ENCODE measurements around the gene FTCD.

FTCD gene

DNA sequence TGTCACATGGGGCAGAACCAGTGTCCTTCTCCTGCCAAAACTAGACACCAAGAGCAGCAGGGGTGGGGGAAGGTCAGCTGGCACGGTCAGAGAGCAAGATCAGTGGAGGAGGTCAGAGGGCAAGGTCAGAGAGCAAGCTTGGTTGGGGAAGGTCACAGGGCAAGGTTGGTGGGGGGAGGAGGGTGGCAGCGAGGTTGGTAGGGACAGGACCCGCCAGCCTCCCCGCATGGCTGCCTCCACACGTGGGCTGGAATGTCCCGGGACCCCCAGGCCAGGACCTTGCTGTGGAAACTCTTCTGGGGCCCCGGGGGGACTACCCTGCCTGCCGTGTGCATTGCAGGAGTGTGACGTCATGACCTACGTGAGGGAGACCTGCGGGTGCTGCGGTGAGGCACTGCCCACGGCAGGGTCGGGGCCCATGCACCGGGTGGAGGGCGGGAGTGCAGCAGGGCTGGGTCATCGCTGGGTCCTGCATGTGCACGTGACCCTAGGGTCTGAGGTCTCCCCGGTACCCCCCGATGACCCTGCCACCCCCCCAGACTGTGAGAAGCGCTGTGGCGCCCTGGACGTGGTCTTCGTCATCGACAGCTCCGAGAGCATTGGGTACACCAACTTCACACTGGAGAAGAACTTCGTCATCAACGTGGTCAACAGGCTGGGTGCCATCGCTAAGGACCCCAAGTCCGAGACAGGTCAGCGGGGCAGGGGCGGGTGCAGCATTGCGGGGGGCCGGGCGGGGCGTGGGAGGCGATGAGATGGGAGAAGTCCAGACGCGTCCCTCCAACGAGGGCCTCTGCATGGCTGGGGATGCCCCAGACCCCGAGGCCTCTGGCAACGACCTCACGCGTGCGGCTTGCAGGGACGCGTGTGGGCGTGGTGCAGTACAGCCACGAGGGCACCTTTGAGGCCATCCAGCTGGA lies 30.2 kb downstream of the FTCD start:
- DNase-seq (ENCODE audit: insufficient read length, low spot score) (no peak), FAIRE-seq (no peak)

- DNase-seq (ENCODE audit: insufficient read length, low spot score) (no peak), FAIRE-seq (no peak)
Measured at GRCh38 chr21:46124083-46124925, 31.1 kb downstream of the FTCD start.

DNA sequence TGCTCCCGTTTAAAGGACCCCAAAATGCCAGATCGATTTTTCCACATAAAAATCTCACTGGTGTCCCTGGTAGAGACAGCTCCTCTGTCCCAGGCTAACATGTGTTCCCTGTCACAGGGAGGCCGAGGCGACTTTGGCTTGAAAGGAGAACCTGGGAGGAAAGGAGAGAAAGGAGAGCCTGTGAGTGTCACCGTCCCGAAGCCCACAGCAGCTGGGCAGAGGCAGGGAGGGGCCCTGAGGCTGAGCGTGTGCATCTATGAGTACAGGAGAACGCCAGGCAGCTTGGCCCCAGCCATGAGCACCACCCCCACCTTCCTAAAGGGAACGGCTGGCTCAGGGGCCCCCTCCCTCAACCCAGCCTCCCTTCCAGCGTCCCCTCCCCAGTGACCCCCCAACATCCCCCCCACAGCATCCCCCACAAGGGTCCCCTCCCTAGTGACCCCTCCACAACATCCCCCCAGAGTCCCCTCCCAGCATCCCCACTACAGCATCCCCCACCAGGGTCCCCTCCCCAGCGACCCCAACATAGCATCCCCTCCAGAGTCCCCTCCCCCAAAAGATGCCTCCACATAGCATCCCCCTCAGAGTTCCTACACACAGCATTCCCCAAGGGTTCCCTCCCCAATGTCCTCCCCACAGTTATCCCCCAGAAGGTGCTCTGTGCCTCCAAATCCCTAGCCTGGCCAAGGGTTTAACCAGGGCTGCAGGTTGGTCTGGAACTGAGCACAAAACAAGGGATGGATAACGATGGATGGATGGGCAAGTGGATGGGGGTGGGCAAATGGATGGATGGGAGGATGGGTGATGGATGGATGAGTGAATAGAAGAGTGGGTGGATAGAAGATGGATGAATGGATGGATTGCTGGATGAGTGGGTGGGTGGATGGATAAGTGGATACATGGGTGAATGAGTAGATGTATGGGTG lies 32.4 kb downstream of the FTCD start:
- DNase-seq (ENCODE audit: insufficient read length, low spot score) (no peak), FAIRE-seq (no peak)

GRCh38 chr21:46122237-46122671 lies 33.1 kb downstream of the FTCD start:
- no peak for FAIRE-seq
- no peak for DNase-seq (ENCODE audit: insufficient read length, low spot score)

GRCh38 chr21:46121286-46122221 lies 33.8 kb downstream of the FTCD start:
- FAIRE-seq (no peak), DNase-seq (ENCODE audit: insufficient read length, low spot score) (no peak)

DNA sequence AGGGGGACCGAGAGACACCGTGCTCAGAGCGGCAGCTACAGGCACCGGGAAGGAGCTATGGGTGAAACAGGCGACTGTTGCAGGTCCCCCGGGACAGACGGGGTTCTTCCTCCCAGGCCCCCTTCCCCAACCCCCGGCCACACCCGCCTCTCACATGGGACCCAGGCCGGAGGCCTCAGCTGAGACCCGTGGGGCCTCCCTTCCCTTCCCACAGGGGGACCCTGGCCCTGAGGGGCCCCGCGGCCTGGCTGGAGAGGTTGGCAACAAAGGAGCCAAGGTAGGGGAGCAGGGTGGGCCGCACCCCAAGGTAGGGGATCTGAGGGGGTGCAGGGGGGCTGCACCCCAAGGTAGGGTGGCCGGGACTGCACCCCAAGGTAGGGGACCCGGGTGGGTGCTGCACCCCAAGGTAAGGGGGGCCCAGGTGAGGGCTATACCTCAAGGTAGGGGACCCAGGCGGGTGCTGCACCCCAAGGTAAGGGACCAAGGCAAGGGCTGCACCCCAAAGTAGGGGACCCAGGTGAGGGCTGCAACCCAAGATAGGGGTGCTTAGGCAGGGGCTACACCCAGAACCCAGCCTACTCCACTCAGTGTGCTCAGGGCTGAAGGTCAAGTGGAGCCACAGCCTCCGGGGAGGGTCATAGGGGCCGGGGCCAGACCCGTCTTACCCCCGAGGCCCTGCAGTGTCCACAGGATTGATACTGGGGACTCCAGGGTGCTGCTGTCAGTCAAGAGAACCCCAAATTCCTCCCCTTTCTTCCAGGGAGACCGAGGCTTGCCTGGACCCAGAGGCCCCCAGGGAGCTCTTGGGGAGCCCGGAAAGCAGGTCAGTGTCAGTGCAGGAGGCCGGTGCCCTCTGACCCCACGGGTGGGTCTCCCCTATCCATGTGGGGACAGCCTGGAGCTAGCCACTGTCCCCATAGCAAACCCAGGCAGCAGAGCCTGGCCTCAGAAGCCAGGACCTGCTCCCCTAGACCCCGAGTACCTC lies 34.8 kb downstream of the FTCD start:
- FAIRE-seq = no peak
- DNase-seq (ENCODE audit: insufficient read length, low spot score) = no peak

DNA sequence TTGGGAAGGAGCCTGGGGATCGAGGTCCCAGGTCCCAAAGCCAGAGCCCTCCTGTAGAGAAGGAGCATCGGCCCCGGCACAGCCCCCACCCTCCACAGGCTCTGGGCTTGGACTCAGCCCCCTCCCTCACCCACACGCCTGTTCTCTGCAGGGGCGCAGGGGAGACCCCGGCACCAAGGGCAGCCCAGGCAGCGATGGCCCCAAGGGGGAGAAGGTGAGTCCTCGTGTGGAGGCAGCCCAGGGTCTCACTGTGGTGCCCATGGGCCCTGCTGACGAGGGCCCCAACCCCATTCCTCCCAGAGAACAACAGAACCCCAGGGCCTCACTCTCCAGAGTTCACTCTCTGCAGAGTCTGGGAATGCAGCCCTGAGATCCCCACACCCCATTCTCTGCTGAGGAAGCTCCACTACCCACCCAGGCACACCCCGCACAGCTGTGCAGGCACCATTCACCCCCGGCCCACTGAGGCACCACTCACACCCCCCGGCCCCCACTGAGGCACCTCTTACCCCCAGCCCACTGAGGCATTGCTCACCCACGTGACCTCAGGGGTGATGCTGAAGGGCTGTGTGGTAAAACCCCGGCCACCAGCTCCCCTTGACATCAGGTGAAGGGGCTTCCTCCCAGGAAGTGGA lies 35.6 kb downstream of the FTCD start:
- no peak for DNase-seq (ENCODE audit: insufficient read length, low spot score)
- no peak for FAIRE-seq

- DNase-seq (ENCODE audit: insufficient read length, low spot score) = no peak
- no peak for FAIRE-seq
Measured at GRCh38 chr21:46119144-46119636, 36.2 kb downstream of the FTCD start.

DNA sequence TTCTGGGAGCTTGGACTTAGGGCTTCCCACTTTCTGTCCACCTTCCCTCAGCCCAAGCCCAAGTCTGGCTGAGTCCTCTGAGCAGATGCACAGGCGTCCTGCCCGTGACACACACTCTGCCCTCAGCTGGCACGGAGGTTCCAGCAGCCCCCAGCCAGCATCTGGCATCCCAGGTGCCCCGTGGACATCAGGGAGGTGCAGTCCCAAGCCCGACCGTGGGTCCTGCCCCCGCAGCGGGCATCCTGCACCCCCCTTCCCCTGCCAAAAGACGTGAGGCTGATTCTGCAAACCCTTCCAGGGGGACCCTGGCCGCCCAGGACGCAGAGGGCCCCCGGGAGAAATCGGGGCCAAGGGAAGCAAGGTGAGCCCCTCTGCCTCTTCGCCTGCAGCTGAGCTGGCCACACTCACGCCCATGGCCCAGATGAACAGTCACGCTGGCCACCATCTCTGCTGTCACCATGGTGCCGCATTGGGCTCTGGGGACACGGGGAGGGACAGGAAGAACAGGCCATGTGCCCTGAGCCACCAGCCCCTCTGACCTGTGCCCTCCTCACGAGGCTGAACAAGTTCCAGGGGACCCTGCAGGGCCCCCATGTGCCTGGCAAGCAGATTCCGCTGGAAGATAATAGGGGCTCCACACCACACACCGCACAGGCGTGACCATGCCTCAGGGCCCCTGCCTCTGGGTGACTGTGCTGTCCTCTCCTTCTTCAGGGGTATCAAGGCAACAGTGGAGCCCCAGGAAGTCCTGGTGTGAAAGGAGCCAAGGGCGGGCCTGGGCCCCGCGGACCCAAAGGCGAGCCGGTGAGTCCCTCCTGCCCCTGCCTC lies 36.8 kb downstream of the FTCD start:
- FAIRE-seq = no peak
- no peak for DNase-seq (ENCODE audit: insufficient read length, low spot score)

DNA sequence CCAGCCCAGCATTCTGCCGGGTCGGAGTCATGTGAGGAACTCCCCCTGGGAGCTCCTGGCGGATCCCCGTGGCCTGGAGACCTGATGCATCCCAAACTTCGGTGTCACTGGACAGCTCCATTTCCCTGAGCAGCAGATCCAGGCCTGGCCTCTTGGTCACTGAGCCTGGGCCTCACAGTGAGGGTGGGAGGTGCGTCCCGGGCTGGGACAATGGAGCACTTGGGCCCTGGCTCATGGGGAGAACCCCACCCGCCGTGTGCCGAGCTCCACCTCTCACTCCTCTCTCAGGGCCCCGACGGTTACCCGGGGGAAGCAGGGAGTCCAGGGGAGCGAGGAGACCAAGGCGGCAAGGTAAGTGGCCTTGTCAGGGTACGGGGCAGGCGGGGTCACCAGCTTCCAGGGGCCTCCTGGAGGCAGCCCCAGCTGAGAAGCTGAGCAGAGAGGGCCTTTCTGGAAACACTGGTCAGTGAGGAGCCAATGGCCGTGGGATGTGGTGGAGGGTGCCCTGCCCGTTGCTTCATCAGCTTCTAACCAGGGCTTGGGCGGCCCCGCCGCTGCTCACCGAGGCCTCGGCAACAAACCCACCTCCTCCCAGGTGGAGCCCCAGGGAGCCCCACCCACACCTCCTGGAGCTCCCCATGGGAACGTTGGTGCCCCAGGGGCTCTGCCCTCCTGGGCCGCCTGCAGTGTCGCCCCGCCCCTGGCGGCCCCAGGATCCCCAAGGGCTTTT lies 37.6 kb downstream of the FTCD start:
- DNase-seq (ENCODE audit: insufficient read length, low spot score) = no peak
- no peak for FAIRE-seq

DNA sequence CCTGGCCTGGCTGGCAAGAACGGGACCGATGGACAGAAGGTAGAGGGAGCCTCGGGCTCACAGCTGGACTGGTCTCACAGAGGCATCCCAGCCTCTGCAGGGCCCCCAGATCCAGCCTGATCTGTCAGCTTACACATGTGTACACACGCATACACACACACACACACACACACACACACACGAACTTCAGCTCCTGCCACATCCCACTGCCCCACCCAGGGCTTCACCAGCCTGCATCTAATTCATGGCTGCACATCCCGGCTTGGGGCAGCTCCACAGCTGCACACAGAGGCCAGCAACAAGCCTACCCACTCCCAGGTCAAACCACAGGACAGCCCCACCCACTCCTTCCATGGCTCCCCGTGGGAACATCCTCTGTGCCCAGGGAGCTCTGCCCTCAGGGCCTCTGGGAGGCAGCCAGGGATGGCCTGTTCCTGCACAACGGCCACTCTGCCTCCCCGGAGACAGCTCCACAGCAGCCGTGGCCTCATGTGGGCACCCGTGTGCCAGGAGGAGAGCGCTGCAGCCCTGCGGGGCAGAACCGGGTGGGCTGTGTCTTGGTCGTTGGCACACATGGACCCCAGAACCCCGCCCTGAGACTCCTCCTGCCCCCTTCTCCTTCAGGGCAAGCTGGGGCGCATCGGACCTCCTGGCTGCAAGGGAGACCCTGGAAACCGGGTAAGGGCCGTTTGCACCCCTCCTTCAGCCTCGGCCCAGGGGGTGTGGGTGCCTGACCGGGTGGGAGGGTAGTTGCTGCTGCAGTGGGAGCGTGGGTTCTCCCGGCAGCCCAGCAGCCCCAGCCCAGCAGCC lies 38.4 kb downstream of the FTCD start:
- no peak for DNase-seq (ENCODE audit: insufficient read length, low spot score)
- no peak for FAIRE-seq

GRCh38 chr21:46116189-46116775 lies 39.1 kb downstream of the FTCD start:
- FAIRE-seq = no peak
- no peak for DNase-seq (ENCODE audit: insufficient read length, low spot score)

GRCh38 chr21:46115441-46116188 lies 39.8 kb downstream of the FTCD start:
- no peak for DNase-seq (ENCODE audit: insufficient read length, low spot score)
- no peak for FAIRE-seq

DNA sequence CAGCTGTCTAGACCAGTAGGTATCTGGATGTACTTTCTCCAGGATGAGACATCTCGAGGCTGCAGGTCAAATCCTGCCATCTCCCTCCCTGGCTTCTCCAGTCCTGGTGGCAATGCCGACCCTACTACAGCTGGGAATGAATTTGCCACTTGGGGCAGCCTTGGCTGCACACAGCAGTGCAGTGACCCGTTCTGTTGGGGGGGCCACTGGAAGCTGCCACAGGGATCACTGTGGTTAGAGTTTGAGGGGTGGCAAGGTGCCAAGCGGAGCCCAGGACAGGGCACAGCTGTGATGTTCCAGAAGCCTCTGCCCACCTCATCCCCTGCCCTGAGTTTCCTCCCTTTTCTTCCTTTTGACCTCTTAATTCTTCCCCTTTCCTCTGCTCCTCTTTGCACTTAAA lies 40.4 kb downstream of the FTCD start:
- FAIRE-seq = no peak
- no peak for DNase-seq (ENCODE audit: insufficient read length, low spot score)
